HuH-7.5 (cell line): ENCODE data around the gene INSYN2B.

Experiments
- DNase-seq: peaks from one replicate; pipeline ENCODE4 v3.0.0; 2011; ENCODE audit warnings: low spot score

INSYN2B gene

GRCh38 chr5:169933127-169933526, 47.2 kb downstream of the INSYN2B start:
- no peak for DNase-seq

- DNase-seq: no peak
These were observed 56.3 kb downstream of the INSYN2B start for GRCh38 chr5:169923988-169924387.

- no peak for DNase-seq
These were observed 57.8 kb downstream of the INSYN2B start for GRCh38 chr5:169922474-169922873.

GRCh38 chr5:169921949-169922348, 58.3 kb downstream of the INSYN2B start:
- DNase-seq: no peak

GRCh38 chr5:169921384-169921783, 58.9 kb downstream of the INSYN2B start:
- DNase-seq: no peak

GRCh38 chr5:169920474-169920873, 59.8 kb downstream of the INSYN2B start:
- DNase-seq: no peak

GRCh38 chr5:169918228-169918627, 62.1 kb downstream of the INSYN2B start:
- DNase-seq: no peak

- DNase-seq: no peak
These were observed 62.8 kb downstream of the INSYN2B start for GRCh38 chr5:169917500-169917899.

- no peak for DNase-seq
These were observed 65.5 kb downstream of the INSYN2B start for GRCh38 chr5:169914766-169915165.

- DNase-seq: no peak
These were observed 66.8 kb downstream of the INSYN2B start for GRCh38 chr5:169913479-169913878.

- no peak for DNase-seq
These were observed 68.7 kb downstream of the INSYN2B start for GRCh38 chr5:169911448-169912212.

- DNase-seq: no peak
These were observed 69.9 kb downstream of the INSYN2B start for GRCh38 chr5:169910393-169910792.

GRCh38 chr5:169909945-169910344, 70.3 kb downstream of the INSYN2B start:
- DNase-seq: no peak

- no peak for DNase-seq
These were observed 71.4 kb downstream of the INSYN2B start for GRCh38 chr5:169908864-169909263.

GRCh38 chr5:169906745-169907649, 73.3 kb downstream of the INSYN2B start:
- no peak for DNase-seq

GRCh38 chr5:169905017-169905416, 75.3 kb downstream of the INSYN2B start:
- no peak for DNase-seq

GRCh38 chr5:169904508-169904907, 75.8 kb downstream of the INSYN2B start:
- DNase-seq: no peak

- no peak for DNase-seq
These were observed 76.2 kb downstream of the INSYN2B start for GRCh38 chr5:169904059-169904458.

- DNase-seq: no peak
These were observed 78.4 kb downstream of the INSYN2B start for GRCh38 chr5:169901896-169902295.

GRCh38 chr5:169897481-169897880, 82.8 kb downstream of the INSYN2B start:
- DNase-seq: no peak

- no peak for DNase-seq
These were observed 84.4 kb downstream of the INSYN2B start for GRCh38 chr5:169895926-169896325.

GRCh38 chr5:169893571-169893970, 86.7 kb downstream of the INSYN2B start:
- DNase-seq: no peak

GRCh38 chr5:169893010-169893409, 87.3 kb downstream of the INSYN2B start:
- DNase-seq: no peak
